SK-N-SH treated with all-trans-retinoic acid at 6 μM for 48 hours (cell line): ENCODE results near the gene GAMT.

Experiments used
- ARNTL ChIP-seq: fragments of 450-650 bp; formaldehyde crosslinking; IDR thresholded peaks from 2 replicates; pipeline ENCODE4 v1.5.0; 2020; ENCODE audit warnings: low read depth, mild to moderate bottlenecking, moderate library complexity, borderline replicate concordance
- BACH2 ChIP-seq: fragments of 250-450 bp; sonication (Bioruptor Pico); IDR thresholded peaks from 2 replicates; pipeline ENCODE4 v1.9.0; 2021; ENCODE audit warnings: mild to moderate bottlenecking, borderline replicate concordance
- CSDC2 ChIP-seq: fragments of 250-450 bp; sonication (Bioruptor Pico); IDR thresholded peaks from 2 replicates; pipeline ENCODE4 v1.5.0; 2020; ENCODE audit warnings: mild to moderate bottlenecking, moderate library complexity
- ESRRG ChIP-seq: fragments of 250-450 bp; sonication (Bioruptor Pico); IDR thresholded peaks from 2 replicates; pipeline ENCODE4 v1.6.1; 2021; ENCODE audit warnings: mild to moderate bottlenecking
- GLIS3 ChIP-seq: fragments of 250-450 bp; sonication (Bioruptor Pico); IDR thresholded peaks from 2 replicates; pipeline ENCODE4 v1.5.0; 2020; ENCODE audit warnings: mild to moderate bottlenecking, moderate library complexity
- PPARA ChIP-seq: fragments of 250-450 bp; sonication (Bioruptor Pico); IDR thresholded peaks from 2 replicates; pipeline ENCODE4 v1.5.0; 2020; ENCODE audit warnings: mild to moderate bottlenecking, borderline replicate concordance
- RARB ChIP-seq: fragments of 250-450 bp; sonication (Bioruptor Pico); IDR thresholded peaks from 2 replicates; pipeline ENCODE4 v1.8.0; 2021; ENCODE audit warnings: mild to moderate bottlenecking, moderate library complexity
- SNAI2 ChIP-seq: fragments of 250-450 bp; sonication (Bioruptor Pico); IDR thresholded peaks from 2 replicates; pipeline ENCODE4 v1.5.0; 2020; ENCODE audit warnings: mild to moderate bottlenecking, moderate library complexity
- ZFP3 ChIP-seq: fragments of 250-450 bp; sonication (Bioruptor Pico); IDR thresholded peaks from 2 replicates; pipeline ENCODE4 v1.5.0; 2020; ENCODE audit warnings: mild to moderate bottlenecking, moderate library complexity
- ZFP30 ChIP-seq: fragments of 450-650 bp; formaldehyde crosslinking; IDR thresholded peaks from 2 replicates; pipeline ENCODE4 v1.5.0; 2022; ENCODE audit warnings: mild to moderate bottlenecking, moderate library complexity
- ZNF8 ChIP-seq: fragments of 450-650 bp; formaldehyde crosslinking; IDR thresholded peaks from 2 replicates; pipeline ENCODE4 v1.5.0; 2020; ENCODE audit warnings: mild to moderate bottlenecking, moderate library complexity
- TF ChIP-seq, protein P1 (sequence below): fragments of 250-450 bp; sonication (Bioruptor Pico); IDR thresholded peaks from 2 replicates; pipeline ENCODE4 v1.8.0; 2020; ENCODE audit warnings: mild to moderate bottlenecking, moderate library complexity, borderline replicate concordance
- TF ChIP-seq, protein P2 (sequence below): fragments of 250-450 bp; sonication (Bioruptor Pico); IDR thresholded peaks from 2 replicates; pipeline ENCODE4 v1.5.1; 2021; ENCODE audit warnings: mild to moderate bottlenecking, moderate library complexity
- TF ChIP-seq, protein P3 (sequence below): fragments of 250-450 bp; sonication (Bioruptor Pico); IDR thresholded peaks from 2 replicates; pipeline ENCODE4 v1.8.0; 2021; ENCODE audit warnings: low read depth, mild to moderate bottlenecking, moderate library complexity, borderline replicate concordance

DNA sequence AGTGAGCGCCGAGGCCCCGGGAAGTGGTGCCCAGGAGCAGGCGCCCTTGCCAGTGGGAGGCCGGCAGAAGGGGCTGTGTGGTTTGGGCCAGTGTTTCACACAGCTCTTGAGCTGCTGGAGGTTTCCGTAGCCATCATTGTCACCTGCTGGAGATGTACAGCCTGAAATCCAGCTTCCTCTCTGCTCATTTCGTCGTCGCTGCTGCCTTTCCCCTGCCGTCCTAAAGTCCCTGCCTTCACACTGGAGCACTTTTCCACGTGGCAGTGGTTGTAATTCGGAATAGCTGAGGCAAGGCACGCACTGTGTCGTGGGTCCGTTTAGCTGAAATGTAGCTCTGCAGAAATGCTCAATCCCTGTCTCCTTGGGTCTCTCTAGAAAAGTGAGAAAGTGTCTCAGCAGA is 19.2 kb upstream of the GAMT start:
- TF ChIP-seq, protein P1, sequence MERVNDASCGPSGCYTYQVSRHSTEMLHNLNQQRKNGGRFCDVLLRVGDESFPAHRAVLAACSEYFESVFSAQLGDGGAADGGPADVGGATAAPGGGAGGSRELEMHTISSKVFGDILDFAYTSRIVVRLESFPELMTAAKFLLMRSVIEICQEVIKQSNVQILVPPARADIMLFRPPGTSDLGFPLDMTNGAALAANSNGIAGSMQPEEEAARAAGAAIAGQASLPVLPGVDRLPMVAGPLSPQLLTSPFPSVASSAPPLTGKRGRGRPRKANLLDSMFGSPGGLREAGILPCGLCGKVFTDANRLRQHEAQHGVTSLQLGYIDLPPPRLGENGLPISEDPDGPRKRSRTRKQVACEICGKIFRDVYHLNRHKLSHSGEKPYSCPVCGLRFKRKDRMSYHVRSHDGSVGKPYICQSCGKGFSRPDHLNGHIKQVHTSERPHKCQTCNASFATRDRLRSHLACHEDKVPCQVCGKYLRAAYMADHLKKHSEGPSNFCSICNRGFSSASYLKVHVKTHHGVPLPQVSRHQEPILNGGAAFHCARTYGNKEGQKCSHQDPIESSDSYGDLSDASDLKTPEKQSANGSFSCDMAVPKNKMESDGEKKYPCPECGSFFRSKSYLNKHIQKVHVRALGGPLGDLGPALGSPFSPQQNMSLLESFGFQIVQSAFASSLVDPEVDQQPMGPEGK (CRISPR knock-in tag), result no peak
- TF ChIP-seq CSDC2 (CRISPR knock-in tag), result no peak
- TF ChIP-seq ARNTL (CRISPR knock-in tag), result no peak
- TF ChIP-seq SNAI2 (CRISPR knock-in tag), result no peak
- TF ChIP-seq RARB (CRISPR knock-in tag), result no peak
- TF ChIP-seq PPARA (CRISPR knock-in tag), result no peak
- TF ChIP-seq BACH2, result no peak
- TF ChIP-seq GLIS3 (CRISPR knock-in tag), result no peak
- TF ChIP-seq, protein P2, sequence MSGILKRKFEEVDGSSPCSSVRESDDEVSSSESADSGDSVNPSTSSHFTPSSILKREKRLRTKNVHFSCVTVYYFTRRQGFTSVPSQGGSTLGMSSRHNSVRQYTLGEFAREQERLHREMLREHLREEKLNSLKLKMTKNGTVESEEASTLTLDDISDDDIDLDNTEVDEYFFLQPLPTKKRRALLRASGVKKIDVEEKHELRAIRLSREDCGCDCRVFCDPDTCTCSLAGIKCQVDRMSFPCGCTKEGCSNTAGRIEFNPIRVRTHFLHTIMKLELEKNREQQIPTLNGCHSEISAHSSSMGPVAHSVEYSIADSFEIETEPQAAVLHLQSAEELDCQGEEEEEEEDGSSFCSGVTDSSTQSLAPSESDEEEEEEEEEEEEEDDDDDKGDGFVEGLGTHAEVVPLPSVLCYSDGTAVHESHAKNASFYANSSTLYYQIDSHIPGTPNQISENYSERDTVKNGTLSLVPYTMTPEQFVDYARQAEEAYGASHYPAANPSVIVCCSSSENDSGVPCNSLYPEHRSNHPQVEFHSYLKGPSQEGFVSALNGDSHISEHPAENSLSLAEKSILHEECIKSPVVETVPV (CRISPR knock-in tag), result no peak
- no peak for TF ChIP-seq ZFP3 (CRISPR knock-in tag)
- no peak for TF ChIP-seq ZFP30 (CRISPR knock-in tag)
- TF ChIP-seq ESRRG (CRISPR knock-in tag), result no peak
- no peak for TF ChIP-seq ZNF8 (CRISPR knock-in tag)
- TF ChIP-seq, protein P3, sequence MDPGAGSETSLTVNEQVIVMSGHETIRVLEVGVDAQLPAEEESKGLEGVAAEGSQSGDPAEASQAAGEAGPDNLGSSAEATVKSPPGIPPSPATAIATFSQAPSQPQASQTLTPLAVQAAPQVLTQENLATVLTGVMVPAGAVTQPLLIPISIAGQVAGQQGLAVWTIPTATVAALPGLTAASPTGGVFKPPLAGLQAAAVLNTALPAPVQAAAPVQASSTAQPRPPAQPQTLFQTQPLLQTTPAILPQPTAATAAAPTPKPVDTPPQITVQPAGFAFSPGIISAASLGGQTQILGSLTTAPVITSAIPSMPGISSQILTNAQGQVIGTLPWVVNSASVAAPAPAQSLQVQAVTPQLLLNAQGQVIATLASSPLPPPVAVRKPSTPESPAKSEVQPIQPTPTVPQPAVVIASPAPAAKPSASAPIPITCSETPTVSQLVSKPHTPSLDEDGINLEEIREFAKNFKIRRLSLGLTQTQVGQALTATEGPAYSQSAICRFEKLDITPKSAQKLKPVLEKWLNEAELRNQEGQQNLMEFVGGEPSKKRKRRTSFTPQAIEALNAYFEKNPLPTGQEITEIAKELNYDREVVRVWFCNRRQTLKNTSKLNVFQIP, result no peak
